A549 (cell line): ENCODE data around the gene TBX21. TPM values are rescaled to one million over a fixed set of nuclear protein-coding genes. Genes with fewer than 3 reads are reported as not detected.
A peak's percentile ranks its signal among the peaks of the same experiment; 100 is the strongest.
"Not testable (repeated sequence)": the region's sequence is repeated elsewhere in the genome, so short reads cannot be mapped to it uniquely, and the experiment has no call there.

Source experiments
- ATAC-seq, 2 experiments: fragments of 200-7000 bp in 1 of 2; fragments of >200 bp in 1 of 2; cut with Nextera tagmentation in 1 of 2; cut with Tn5 transposase in 1 of 2; 3 replicates each; pipeline versions ENCODE4 v1.8.0 to v1.9.1; 2018 to 2020; ENCODE audit warnings: mild to moderate bottlenecking in 1 of 2, moderate library complexity in 1 of 2
- CTCF ChIA-PET: fragments of 300-600 bp; sonication (Branson Sonifier 250); formaldehyde crosslinking; extraction: SDS; loops from one replicate; lab custom pipeline; 2021; ENCODE audit warnings: antibody characterized with exemption, inconsistent platforms; lab: Yijun Ruan, JAX
- POLR2A ChIA-PET: fragments of 350-600 bp; formaldehyde crosslinking; extraction: SDS; loops from one replicate; lab custom pipeline; 2021; ENCODE audit warnings: antibody characterized with exemption, inconsistent platforms; lab: Yijun Ruan, JAX
- DNase-seq, 2 experiments: peaks; one replicate each; pipeline versions ENCODE4 v3.0.0 to v3.0.0-alpha.2; 2011 to 2016; ENCODE audit warnings: low read depth in 1 of 2, low spot score in 1 of 2
- FAIRE-seq: peaks from 2 replicates; lab custom pipeline; 2011; peaks lifted over from hg19 to GRCh38; lab: Jason Lieb, UNC
- H3K27ac ChIP-seq, 2 experiments: fragments of >200 bp; sonication (Bioruptor Twin); formaldehyde crosslinking; 3 replicates each; pipeline ENCODE4 v1.5.1; 2016 to 2017
- H3K4me1 ChIP-seq: fragments of >200 bp; sonication (Bioruptor Twin); formaldehyde crosslinking; 3 replicates; pipeline ENCODE4 v1.6.1; 2016
- H3K4me2 ChIP-seq: fragments of >200 bp; sonication (Bioruptor Twin); formaldehyde crosslinking; 3 replicates; pipeline ENCODE4 v1.6.1; 2016
- H3K4me3 ChIP-seq: fragments of >200 bp; sonication (Bioruptor Twin); formaldehyde crosslinking; 3 replicates; pipeline ENCODE4 v1.5.1; 2016
- H3K9me3 ChIP-seq: fragments of >200 bp; sonication (Bioruptor Twin); formaldehyde crosslinking; 3 replicates; pipeline ENCODE4 v1.6.1; 2016
- CEBPB ChIP-seq, 2 experiments: fragments of >200 bp in 1 of 2; sonication (Bioruptor Twin) in 1 of 2; formaldehyde crosslinking in 1 of 2; IDR thresholded peaks; 2 replicates each; pipeline ENCODE4 v1.6.1; 2012 to 2016
- CHD2 ChIP-seq: fragments of 150-350 bp; IDR thresholded peaks from 2 replicates; pipeline ENCODE4 v1.6.1; 2014; ENCODE audit warnings: low read length; ENCODE audit not compliant: partially characterized antibody
- EHF ChIP-seq: fragments of 250-450 bp; sonication (Bioruptor Pico); IDR thresholded peaks from 2 replicates; pipeline ENCODE4 v1.5.0; 2020; ENCODE audit warnings: mild to moderate bottlenecking
- FOXS1 ChIP-seq: fragments of 250-450 bp; sonication (Bioruptor Pico); IDR thresholded peaks from 2 replicates; pipeline ENCODE4 v1.5.0; 2020; ENCODE audit warnings: mild to moderate bottlenecking, moderate library complexity
- HES2 ChIP-seq: fragments of >200 bp; sonication (Bioruptor Twin); formaldehyde crosslinking; IDR thresholded peaks from 2 replicates; pipeline ENCODE4 v1.6.1; 2016
- HEYL ChIP-seq: fragments of 250-450 bp; sonication (Bioruptor Pico); IDR thresholded peaks from 2 replicates; pipeline ENCODE4 v1.8.0; 2021; ENCODE audit warnings: mild to moderate bottlenecking, moderate library complexity
- HOXB13 ChIP-seq: fragments of 250-450 bp; sonication (Bioruptor Pico); IDR thresholded peaks from 2 replicates; pipeline ENCODE4 v1.5.0; 2020; ENCODE audit warnings: low read depth, mild to moderate bottlenecking, moderate library complexity
- JUN ChIP-seq, 2 experiments: fragments of >200 bp; sonication (Bioruptor Twin); formaldehyde crosslinking; IDR thresholded peaks; 2 replicates in 1 of 2; 3 replicates in 1 of 2; pipeline ENCODE4 v1.6.1; 2016 to 2017
- MAZ ChIP-seq: fragments of 150-350 bp; IDR thresholded peaks from 2 replicates; pipeline ENCODE4 v1.6.1; 2014; ENCODE audit warnings: antibody characterized with exemption, low read depth, low read length, borderline replicate concordance
- NR3C1 ChIP-seq: fragments of >200 bp; sonication (Bioruptor Twin); formaldehyde crosslinking; IDR thresholded peaks from 3 replicates; pipeline ENCODE4 v1.6.1; 2017
- POLR2A ChIP-seq: IDR thresholded peaks from 2 replicates; pipeline ENCODE4 v1.6.1; 2012; ENCODE audit warnings: mild to moderate bottlenecking, low read length
- RAD21 ChIP-seq, 2 experiments: fragments of >200 bp in 1 of 2; sonication (Bioruptor Twin) in 1 of 2; formaldehyde crosslinking in 1 of 2; IDR thresholded peaks in 1 of 2; conservative IDR thresholded peaks in 1 of 2; 2 replicates in 1 of 2; 3 replicates in 1 of 2; pipeline ENCODE4 v1.6.1; 2012 to 2018; ENCODE audit warnings: inconsistent platforms in 1 of 2
- RARB ChIP-seq: fragments of 250-450 bp; sonication (Bioruptor Pico); IDR thresholded peaks from 2 replicates; pipeline ENCODE4 v1.8.0; 2021; ENCODE audit warnings: mild to moderate bottlenecking, moderate library complexity
- REST ChIP-seq: fragments of 200-600 bp; sonication (generic); IDR thresholded peaks from 2 replicates; pipeline ENCODE4 v1.6.1; 2016; ENCODE audit warnings: antibody characterized with exemption, mild to moderate bottlenecking, moderate library complexity
- RNF2 ChIP-seq: fragments of 200-600 bp; sonication (generic); IDR thresholded peaks from 2 replicates; pipeline ENCODE4 v1.6.1; 2016; ENCODE audit warnings: low read depth, mild to moderate bottlenecking, antibody characterized with exemption, moderate library complexity, borderline replicate concordance
- TFCP2L1 ChIP-seq: fragments of 250-450 bp; sonication (Bioruptor Pico); IDR thresholded peaks from 2 replicates; pipeline ENCODE4 v1.5.0; 2021; ENCODE audit warnings: mild to moderate bottlenecking
- ZNF302 ChIP-seq: fragments of 250-450 bp; sonication (Bioruptor Pico); IDR thresholded peaks from 2 replicates; pipeline ENCODE4 v1.9.0; 2021; ENCODE audit warnings: inconsistent platforms, mild to moderate bottlenecking, moderate library complexity
- WGBS: methylation state at CpG from one replicate; pipeline ENCODE4 v1.1.6; 2017; ENCODE audit errors: missing lambda C conversion rate; 5-methylcytosine and 5-hydroxymethylcytosine counted together
- polyA plus RNA-seq, 4 experiments: library from polyadenylated mRNA; depleted of rRNA in 3 of 4; stranded (reverse); fragments of >200 nt; fragmentation: RNase III in 1 of 4; extraction: RNeasy Plus Mini Kit Qiagen cat#74134 plus additional on column Dnase treatment in 1 of 4; gene quantifications; 2 replicates in 3 of 4; 3 replicates in 1 of 4; pipeline ENCODE4 v1.2.3, GENCODE V29; 2011 to 2017
- TF ChIP-seq, protein P1 (sequence below): fragments of >200 bp; sonication (Bioruptor Twin); formaldehyde crosslinking; IDR thresholded peaks from 3 replicates; pipeline ENCODE4 v1.6.1; 2016
- TF ChIP-seq, protein P2 (sequence below): fragments of 250-450 bp; sonication (Bioruptor Pico); IDR thresholded peaks from 2 replicates; pipeline ENCODE4 v1.5.0; 2021; ENCODE audit warnings: mild to moderate bottlenecking, moderate library complexity, borderline replicate concordance

The TBX21 gene
- polyA plus RNA-seq, 2 of the 4 experiments (the other 2 are of a cell fraction) = not detected

- ChIA-PET CTCF (interaction anchor here (1.3 to 1.6 kb wide), 3 partner anchors 19 to 30 kb away, joined by 3 to 5 read pairs (median 3); partner anchors contain the start of gene TBX21), POLR2A (no interaction called here)
- no peak for ATAC-seq
- 43% methylated on average over 2 of the region's 2 CpGs for WGBS
- H3K27ac ChIP-seq = no peak overlapping the region
- TF ChIP-seq ZNF302 (no peak), TFCP2L1 (CRISPR knock-in tag) (no peak), EHF (CRISPR knock-in tag) (no peak), CHD2 (no peak), HOXB13 (CRISPR knock-in tag) (no peak)
- TF ChIP-seq, protein P1, sequence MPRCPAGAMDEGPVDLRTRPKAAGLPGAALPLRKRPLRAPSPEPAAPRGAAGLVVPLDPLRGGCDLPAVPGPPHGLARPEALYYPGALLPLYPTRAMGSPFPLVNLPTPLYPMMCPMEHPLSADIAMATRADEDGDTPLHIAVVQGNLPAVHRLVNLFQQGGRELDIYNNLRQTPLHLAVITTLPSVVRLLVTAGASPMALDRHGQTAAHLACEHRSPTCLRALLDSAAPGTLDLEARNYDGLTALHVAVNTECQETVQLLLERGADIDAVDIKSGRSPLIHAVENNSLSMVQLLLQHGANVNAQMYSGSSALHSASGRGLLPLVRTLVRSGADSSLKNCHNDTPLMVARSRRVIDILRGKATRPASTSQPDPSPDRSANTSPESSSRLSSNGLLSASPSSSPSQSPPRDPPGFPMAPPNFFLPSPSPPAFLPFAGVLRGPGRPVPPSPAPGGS = no peak
- H3K4me2 ChIP-seq = no peak overlapping the region
- no peak for DNase-seq
- H3K9me3 ChIP-seq = peaks cover 34% of the 10 kb centered on the region
- no peak overlapping the region for H3K4me3 ChIP-seq
- no peaks in the 10 kb centered on the region for H3K4me1 ChIP-seq
- FAIRE-seq = no peak
Observed at GRCh38 chr17:47762728-47763127, 29.7 kb downstream of the TBX21 start.

DNA sequence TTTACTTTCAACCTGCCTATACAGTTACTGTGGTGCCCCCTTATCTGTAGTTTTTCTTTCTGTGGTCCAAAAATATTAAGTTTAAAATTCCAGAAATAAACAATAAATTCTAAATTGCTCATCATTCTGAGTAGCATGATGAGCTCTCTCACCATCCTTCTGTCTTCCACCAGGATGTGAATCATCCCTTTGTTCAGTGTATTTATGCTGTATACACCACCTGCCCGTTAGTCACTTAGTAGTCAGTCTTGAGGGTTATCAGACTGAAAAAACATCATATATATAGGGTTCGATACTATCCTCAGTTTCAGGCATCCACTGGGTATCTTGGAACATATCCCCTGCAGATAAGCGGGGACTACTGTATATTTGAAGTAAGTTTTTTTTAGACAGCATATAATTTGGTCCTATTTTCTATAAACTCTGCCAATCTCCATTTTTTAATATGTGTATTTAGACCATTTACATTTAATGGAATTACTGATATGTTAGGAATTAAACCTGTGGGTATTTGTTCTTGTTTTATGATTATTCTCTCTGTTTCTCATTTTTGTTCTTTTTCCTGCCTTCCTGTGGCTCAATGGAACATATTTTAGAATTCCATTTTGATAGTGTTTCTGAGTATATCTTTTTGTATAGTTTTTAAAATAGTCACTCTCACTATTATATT is 31.0 kb downstream of the TBX21 start:
- no peak for DNase-seq
- no peak overlapping the region for H3K27ac ChIP-seq
- no peak overlapping the region for H3K4me2 ChIP-seq
- FAIRE-seq = peak; percentile 49
- peaks cover 42% of the 10 kb centered on the region for H3K9me3 ChIP-seq
- WGBS = 9% methylated on average over 3 of the region's 3 CpGs
- ChIA-PET POLR2A (no interaction called here), CTCF (no interaction called here)
- TF ChIP-seq, protein P2, sequence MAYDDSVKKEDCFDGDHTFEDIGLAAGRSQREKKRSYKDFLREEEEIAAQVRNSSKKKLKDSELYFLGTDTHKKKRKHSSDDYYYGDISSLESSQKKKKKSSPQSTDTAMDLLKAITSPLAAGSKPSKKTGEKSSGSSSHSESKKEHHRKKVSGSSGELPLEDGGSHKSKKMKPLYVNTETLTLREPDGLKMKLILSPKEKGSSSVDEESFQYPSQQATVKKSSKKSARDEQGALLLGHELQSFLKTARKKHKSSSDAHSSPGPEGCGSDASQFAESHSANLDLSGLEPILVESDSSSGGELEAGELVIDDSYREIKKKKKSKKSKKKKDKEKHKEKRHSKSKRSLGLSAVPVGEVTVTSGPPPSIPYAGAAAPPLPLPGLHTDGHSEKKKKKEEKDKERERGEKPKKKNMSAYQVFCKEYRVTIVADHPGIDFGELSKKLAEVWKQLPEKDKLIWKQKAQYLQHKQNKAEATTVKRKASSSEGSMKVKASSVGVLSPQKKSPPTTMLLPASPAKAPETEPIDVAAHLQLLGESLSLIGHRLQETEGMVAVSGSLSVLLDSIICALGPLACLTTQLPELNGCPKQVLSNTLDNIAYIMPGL (CRISPR knock-in tag) = no peak
- TF ChIP-seq POLR2A = no peak
- TF ChIP-seq HES2 = no peak
- no peak for TF ChIP-seq CEBPB (IDR thresholded peaks at IDR 0.05)
- no peak for TF ChIP-seq MAZ
- no peak for TF ChIP-seq JUN (IDR thresholded peaks at IDR 0.05)
- TF ChIP-seq FOXS1 (CRISPR knock-in tag) = no peak
- TF ChIP-seq RARB (CRISPR knock-in tag) = no peak
- TF ChIP-seq NR3C1 = no peak
- TF ChIP-seq ZNF302 = no peak
- no peak for TF ChIP-seq HEYL
- TF ChIP-seq REST = no peak
- no peak for TF ChIP-seq RAD21 (conservative IDR thresholded peaks at IDR 0.05 in 1 of 2, IDR thresholded peaks at IDR 0.05 in 1 of 2)
- TF ChIP-seq RNF2 = no peak
- no peak for ATAC-seq
- no peak overlapping the region for H3K4me3 ChIP-seq
- no peaks in the 10 kb centered on the region for H3K4me1 ChIP-seq

DNA sequence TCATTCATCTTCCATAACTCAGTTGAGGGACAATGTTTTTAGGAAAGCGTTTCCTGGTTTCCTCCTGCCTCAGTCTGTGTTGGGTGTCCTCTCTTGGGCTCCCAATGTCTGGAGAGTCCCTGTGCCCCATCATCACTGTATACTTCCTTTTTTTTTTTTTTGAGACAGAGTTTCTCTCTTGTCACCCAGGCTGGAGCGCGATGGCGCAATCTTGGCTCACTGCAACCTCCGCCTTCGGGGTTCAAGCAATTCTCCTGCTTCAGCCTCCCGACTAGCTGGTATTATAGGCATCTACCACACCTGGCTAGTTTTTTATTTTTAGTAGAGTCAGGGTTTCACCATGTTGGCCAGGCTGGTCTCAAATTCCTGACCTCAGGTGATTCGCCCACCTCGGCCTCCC is 40.6 kb downstream of the TBX21 start:
- peaks cover 29% of the 10 kb centered on the region for H3K9me3 ChIP-seq
- FAIRE-seq, H3K4me1 ChIP-seq, H3K4me3 ChIP-seq, DNase-seq, ATAC-seq, POLR2A ChIA-PET, H3K27ac ChIP-seq, H3K4me2 ChIP-seq: not testable (repeated sequence)
- CTCF ChIA-PET = interaction anchor here (0.7 to 4.1 kb wide), 8 partner anchors 12 to 245 kb away, joined by 3 to 21 read pairs (median 4); no protein-coding TSS in a partner anchor
- WGBS = 66% methylated on average over 9 of the region's 9 CpGs
